Progenitor cell of endocrine pancreas (in vitro differentiated cells): Measurements from ENCODE around the gene ARMC2. TPM values are rescaled to one million over a fixed set of nuclear protein-coding genes. Genes with fewer than 3 reads are reported as not detected.

Experiments used
- DNase-seq: peaks from one replicate; pipeline ENCODE4 v3.0.0; 2021; ENCODE audit warnings: low spot score; ENCODE audit not compliant: unreplicated experiment
- H3K27ac Mint-ChIP-seq: 2 replicates; pipeline ENCODE4 v1.8.0; 2021; ENCODE audit warnings: mild to moderate bottlenecking, moderate library complexity, mixed read lengths
- H3K27me3 Mint-ChIP-seq: 2 replicates; pipeline ENCODE4 v1.8.0; 2021; ENCODE audit warnings: mixed read lengths
- H3K36me3 Mint-ChIP-seq: 2 replicates; pipeline ENCODE4 v1.8.0; 2022; ENCODE audit warnings: mixed read lengths; ENCODE audit not compliant: insufficient read depth
- H3K4me1 Mint-ChIP-seq: 2 replicates; pipeline ENCODE4 v1.8.0; 2021; ENCODE audit warnings: low read depth, mixed read lengths
- H3K4me3 Mint-ChIP-seq: 2 replicates; pipeline ENCODE4 v1.8.0; 2021; ENCODE audit warnings: low read depth, mild to moderate bottlenecking, moderate library complexity, mixed read lengths
- H3K9me3 Mint-ChIP-seq: 2 replicates; pipeline ENCODE4 v1.8.0; 2021; ENCODE audit warnings: low read depth, mixed read lengths
- total RNA-seq: library from RNA; stranded (reverse); gene quantifications from 2 replicates; pipeline ENCODE4 v1.2.1, GENCODE V29; 2021
- TF ChIP-seq, protein P1 (sequence below): fragments of 200-600 bp; sonication (generic); IDR thresholded peaks from one replicate; pipeline ENCODE4 v1.5.0; 2021; ENCODE audit warnings: antibody characterized with exemption, mild to moderate bottlenecking; ENCODE audit not compliant: unreplicated experiment

ARMC2 gene
- total RNA-seq, 1 donor from 2014 or later, result 16.5 TPM

DNA sequence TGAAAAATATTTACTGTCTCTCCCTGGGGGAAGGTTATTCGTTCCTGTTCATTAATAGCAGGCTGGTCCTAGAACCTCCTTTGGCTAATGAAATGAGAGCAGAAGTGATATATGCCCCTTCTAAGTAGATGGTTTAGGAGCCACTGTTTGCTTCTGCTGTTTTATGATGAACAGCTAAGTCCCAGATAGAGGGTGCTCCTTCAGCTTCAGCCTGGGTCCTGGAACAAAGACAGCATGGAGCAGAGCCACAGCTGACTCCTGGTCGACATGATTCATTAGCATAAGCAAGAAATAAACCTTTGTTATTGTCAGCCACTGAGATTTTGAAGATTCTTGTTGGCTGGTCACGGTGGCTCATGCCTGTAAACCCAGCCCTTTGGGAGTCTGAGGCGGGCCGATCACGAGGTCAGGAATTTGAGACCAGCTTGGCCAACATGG lies 47.8 kb upstream of the ARMC2 start:
- TF ChIP-seq, protein P1, sequence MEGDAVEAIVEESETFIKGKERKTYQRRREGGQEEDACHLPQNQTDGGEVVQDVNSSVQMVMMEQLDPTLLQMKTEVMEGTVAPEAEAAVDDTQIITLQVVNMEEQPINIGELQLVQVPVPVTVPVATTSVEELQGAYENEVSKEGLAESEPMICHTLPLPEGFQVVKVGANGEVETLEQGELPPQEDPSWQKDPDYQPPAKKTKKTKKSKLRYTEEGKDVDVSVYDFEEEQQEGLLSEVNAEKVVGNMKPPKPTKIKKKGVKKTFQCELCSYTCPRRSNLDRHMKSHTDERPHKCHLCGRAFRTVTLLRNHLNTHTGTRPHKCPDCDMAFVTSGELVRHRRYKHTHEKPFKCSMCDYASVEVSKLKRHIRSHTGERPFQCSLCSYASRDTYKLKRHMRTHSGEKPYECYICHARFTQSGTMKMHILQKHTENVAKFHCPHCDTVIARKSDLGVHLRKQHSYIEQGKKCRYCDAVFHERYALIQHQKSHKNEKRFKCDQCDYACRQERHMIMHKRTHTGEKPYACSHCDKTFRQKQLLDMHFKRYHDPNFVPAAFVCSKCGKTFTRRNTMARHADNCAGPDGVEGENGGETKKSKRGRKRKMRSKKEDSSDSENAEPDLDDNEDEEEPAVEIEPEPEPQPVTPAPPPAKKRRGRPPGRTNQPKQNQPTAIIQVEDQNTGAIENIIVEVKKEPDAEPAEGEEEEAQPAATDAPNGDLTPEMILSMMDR, result no peak
- Mint-ChIP-seq H3K4me1 (peaks cover 54% of the 10 kb centered on the region), H3K9me3 (no peaks in the 10 kb centered on the region), H3K27me3 (no peaks in the 10 kb centered on the region), H3K36me3 (no peaks in the 10 kb centered on the region), H3K4me3 (no peak overlapping the region), H3K27ac (no peak overlapping the region)
- DNase-seq, result no peak

DNA sequence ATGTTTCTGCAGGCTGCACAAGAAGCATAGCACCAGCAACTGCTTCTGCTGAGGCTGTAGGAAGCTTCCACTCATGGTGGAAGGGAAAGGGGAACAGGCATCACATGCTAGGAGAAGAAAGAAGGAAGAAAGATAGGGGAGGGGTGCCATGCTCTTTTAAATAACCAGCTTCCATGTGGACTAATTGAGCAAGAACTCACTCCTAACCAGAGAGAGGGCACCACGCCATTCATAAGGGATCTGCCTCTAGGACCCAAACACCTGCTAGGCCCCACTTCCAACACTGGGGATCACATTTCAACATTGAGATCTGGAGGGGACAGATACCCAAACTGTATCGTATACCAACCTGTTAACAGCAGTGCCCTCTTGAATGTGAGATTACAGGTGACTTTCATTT lies 46.9 kb upstream of the ARMC2 start:
- Mint-ChIP-seq H3K4me1 (peaks cover 52% of the 10 kb centered on the region), H3K9me3 (no peaks in the 10 kb centered on the region), H3K4me3 (no peak overlapping the region), H3K27me3 (no peaks in the 10 kb centered on the region), H3K36me3 (no peaks in the 10 kb centered on the region), H3K27ac (no peak overlapping the region)
- TF ChIP-seq, protein P1, result no peak
- no peak for DNase-seq

DNA sequence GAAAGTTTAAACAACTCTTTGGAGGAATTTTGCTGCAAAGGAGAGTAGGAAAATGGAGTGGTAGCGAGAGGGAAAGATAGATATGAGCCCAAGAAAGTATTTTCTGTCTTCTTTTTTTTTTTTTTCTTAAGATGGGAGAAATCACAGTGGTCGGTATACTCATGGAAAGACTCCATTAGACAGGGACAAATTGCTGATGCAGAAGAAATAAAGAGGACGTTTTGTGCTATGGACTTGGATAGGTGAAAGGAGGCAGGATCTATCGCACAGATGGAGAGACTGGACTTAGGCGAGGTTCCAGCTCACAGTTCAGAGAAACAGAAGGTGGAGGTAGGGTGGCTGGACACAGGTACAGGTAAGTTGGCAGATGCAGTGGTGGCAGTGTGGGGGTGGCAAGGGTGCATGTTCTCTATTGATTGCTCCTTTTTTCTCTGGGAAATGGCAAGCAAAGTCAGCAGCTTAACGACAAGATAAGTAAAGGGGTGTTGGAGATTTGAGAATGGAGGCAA lies 44.2 kb upstream of the ARMC2 start:
- peaks cover 31% of the 10 kb centered on the region for H3K4me1 Mint-ChIP-seq

DNA sequence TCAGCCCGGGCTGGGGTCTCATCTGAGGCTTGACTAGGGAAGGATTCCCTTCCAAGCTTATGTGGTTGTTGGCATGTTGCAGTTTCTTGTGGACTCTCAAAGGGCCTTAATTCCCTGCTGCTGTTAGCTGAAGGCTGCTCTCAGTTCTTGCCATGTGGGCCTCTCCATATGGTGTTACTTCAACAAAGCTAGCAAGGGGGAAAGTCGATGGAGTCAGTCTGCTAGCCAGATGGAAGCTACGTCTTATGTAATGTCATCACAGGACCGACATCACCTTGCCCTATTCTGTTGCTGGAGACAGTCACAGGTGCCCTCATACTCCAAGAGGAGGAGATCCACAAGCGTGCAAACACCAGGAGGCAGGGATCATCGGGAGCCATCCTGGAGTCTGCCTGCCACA lies 43.3 kb upstream of the ARMC2 start:
- Mint-ChIP-seq H3K36me3 (no peaks in the 10 kb centered on the region), H3K27me3 (no peaks in the 10 kb centered on the region)
- no peak for DNase-seq

More for the DNA sequence above, 44.2 kb upstream of the ARMC2 start:
- H3K27me3 Mint-ChIP-seq, result no peaks in the 10 kb centered on the region
- DNase-seq, result no peak
- H3K27ac Mint-ChIP-seq, result no peak overlapping the region
- H3K36me3 Mint-ChIP-seq, result no peaks in the 10 kb centered on the region
- no peak overlapping the region for H3K4me3 Mint-ChIP-seq
- TF ChIP-seq, protein P1, result no peak
- H3K9me3 Mint-ChIP-seq, result no peaks in the 10 kb centered on the region

DNA sequence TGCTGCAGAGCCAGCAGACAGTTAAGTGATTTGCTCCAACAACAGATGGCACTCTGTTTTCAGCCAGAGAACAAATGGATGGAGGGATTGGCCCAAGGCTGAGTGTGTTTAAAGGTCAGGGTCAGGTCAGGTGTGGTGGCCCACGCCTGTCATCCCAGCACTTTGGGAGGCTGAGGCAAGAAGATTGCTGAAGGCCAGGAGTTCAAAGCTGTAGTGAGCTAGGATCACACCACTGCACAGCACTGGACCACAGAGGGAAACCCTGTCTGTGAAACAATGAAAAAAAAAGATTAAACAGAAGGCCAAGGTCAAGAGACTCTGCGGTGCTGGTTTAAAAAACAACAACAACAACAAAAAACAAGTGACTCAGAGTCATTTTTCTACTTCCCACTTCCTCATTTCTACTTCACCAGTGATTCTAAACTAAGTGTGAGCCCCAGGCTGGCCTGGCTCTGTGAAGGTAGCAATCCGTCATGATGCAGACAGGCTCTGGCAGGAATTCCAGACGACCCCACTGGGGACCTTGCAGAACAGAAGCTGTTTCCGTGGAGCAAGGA lies 42.5 kb upstream of the ARMC2 start:
- Mint-ChIP-seq H3K9me3 (no peaks in the 10 kb centered on the region), H3K27ac (no peak overlapping the region), H3K27me3 (no peaks in the 10 kb centered on the region), H3K4me3 (no peak overlapping the region), H3K4me1 (peaks cover 18% of the 10 kb centered on the region), H3K36me3 (no peaks in the 10 kb centered on the region)
- DNase-seq, result no peak
- TF ChIP-seq, protein P1, result no peak

More for the DNA sequence above, 43.3 kb upstream of the ARMC2 start:
- Mint-ChIP-seq H3K4me1 (peaks cover 22% of the 10 kb centered on the region), H3K9me3 (no peaks in the 10 kb centered on the region), H3K27ac (no peak overlapping the region), H3K4me3 (no peak overlapping the region)
- TF ChIP-seq, protein P1, result no peak
